HG03442 (cell line): ENCODE results near the gene PRAMEF18.
"Not testable (repeated sequence)": the region's sequence is repeated elsewhere in the genome, so short reads cannot be mapped to it uniquely, and the experiment has no call there.

Experiments used
- ATAC-seq: cut with Tn5 transposase; IDR thresholded peaks from one replicate; pipeline ENCODE4 v1.9.1; 2021; ENCODE audit warnings: mild to moderate bottlenecking, moderate library complexity; ENCODE audit not compliant: unreplicated experiment

Gene PRAMEF18

GRCh38 chr1:13216619-13217018 lies 9.3 kb downstream of the PRAMEF18 start:
- ATAC-seq: not testable (repeated sequence)

DNA sequence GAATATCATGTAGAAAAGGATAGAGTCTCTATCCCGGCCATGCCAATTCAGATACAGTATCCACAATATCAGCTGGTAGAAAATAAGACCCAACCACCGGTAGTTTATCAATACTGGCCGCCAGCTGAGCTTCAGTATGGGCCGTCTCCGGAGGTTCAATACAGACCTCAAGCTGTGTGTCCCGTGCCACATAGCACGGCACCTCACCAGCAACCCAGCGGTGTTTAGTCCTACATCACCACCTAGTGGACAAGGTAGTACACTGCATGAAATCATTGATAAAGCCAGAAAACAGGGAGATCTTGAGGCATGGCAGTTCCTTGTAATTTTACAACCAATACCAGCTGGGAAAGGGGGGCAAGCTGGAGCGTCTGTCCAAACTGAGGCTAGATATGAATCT lies 17.2 kb downstream of the PRAMEF18 start:
- ATAC-seq: not testable (repeated sequence)

GRCh38 chr1:13201309-13201708 lies 24.6 kb downstream of the PRAMEF18 start, which contains the start of gene PRAMEF13:
Gene PRAMEF13 (minus strand): TSS chr1:13201409. CDS start chr1:13199589, 1,820 bp downstream.
- not testable (repeated sequence) for ATAC-seq
